Stimulated activated CD4-positive, alpha-beta T cell treated with anti-CD3 and anti-CD28 coated beads, Interleukin-4, amount 100 ng/mL, for 1 hour (primary cell): ENCODE results near the gene ATP5ME.
"Not testable (repeated sequence)": the region's sequence is repeated elsewhere in the genome, so short reads cannot be mapped to it uniquely, and the experiment has no call there.

Source experiments
- DNase-seq: peaks from one replicate; pipeline ENCODE4 v3.0.0-alpha.2; 2020

The ATP5ME gene

GRCh38 chr4:674172-675035 is at the start of gene ATP5ME, which contains the start of gene MYL5:
Gene ATP5ME (minus strand): TSS chr4:674276. CDS start chr4:674247, 29 bp downstream.
Gene MYL5 (plus strand): TSS chr4:674542. CDS start chr4:678027, 3,485 bp downstream.
- DNase-seq, result peak; percentile 98

DNA sequence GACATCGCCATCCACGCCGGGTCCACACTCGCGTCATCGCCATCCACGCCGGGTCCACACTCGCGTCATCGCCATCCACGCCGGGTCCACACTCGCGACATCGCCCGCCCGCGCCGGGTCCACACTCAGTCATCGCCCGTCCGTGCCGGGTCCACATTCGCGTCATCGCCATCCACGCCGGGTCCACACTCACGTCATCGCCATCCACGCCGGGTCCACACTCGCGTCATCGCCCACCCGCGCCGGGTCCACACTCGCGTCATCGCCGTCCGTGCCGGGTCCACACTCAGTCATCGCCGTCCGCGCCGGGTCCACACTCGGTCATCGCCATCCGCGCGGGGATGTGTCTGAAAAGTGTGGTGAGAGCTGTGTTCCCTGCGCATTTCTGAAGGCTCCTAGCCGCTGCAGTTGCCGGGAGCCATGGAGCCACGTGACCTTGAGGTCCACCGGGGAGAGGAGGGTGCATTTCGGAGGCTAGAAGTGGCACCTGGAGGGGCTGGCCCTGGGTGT is 48.8 kb upstream of the ATP5ME start:
- DNase-seq, result no peak

GRCh38 chr4:722169-722725 is 48.2 kb upstream of the ATP5ME start:
- DNase-seq, result no peak

- DNase-seq, result no peak
These were observed 47.4 kb upstream of the ATP5ME start for GRCh38 chr4:721261-722168.

DNA sequence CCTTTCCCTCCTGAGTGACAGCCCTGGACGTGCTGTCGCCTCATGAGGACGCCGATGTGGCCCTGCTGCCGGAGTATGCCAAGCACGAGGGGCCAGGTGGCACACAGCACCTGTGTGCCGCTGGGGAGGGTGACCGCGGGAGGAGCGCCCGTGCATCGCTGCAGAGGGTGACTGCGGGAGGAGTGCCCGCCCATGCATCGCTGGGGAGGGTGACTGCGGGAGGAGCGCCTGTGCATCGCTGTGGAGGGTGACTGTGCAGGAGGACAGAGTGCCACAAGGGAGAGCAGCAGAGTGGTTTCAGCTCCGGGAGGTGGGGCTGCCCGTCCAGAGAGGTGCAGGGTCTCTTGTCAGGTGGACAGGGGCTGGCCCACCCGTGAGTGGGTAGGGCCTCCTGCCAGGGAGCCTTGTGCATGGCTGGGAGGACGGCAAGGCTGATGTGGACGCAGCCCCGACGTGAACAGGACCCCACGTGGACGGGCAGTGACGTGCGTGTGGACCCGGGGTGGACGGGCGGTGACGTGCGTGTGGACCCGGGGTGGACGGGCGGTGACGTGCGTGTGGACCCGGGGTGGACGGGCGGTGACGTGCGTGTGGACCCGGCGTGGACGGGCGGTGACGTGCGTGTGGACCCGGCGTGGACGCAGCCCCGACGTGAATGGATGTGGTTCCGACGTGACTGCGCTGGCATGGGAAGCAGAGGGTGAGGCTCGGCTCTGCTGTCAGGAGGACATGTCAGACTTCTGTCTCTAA is 46.2 kb upstream of the ATP5ME start:
- DNase-seq, result no peak

GRCh38 chr4:718460-718859 is 44.4 kb upstream of the ATP5ME start:
- DNase-seq, result no peak

GRCh38 chr4:717601-718320 is 43.7 kb upstream of the ATP5ME start:
- no peak for DNase-seq

DNA sequence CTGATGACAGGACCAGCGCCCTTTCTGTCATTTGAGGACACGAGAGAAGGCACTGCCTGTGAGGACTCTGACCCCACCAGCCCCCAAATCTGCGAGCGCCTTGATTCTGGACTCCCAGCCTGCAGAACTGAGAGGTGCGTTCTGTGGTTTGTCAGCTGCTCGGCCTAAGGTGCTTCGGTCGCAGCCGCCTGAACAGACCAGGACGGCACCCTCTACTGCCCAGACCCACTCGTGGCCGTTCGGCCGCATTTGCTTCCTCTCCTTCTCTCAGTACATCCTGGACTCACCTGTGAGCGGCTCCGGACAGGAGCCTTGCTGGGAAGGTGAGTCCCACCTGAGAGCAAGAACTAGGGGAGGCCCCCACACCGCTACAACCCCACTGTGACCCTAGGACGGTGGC is 40.0 kb upstream of the ATP5ME start:
- no peak for DNase-seq

DNA sequence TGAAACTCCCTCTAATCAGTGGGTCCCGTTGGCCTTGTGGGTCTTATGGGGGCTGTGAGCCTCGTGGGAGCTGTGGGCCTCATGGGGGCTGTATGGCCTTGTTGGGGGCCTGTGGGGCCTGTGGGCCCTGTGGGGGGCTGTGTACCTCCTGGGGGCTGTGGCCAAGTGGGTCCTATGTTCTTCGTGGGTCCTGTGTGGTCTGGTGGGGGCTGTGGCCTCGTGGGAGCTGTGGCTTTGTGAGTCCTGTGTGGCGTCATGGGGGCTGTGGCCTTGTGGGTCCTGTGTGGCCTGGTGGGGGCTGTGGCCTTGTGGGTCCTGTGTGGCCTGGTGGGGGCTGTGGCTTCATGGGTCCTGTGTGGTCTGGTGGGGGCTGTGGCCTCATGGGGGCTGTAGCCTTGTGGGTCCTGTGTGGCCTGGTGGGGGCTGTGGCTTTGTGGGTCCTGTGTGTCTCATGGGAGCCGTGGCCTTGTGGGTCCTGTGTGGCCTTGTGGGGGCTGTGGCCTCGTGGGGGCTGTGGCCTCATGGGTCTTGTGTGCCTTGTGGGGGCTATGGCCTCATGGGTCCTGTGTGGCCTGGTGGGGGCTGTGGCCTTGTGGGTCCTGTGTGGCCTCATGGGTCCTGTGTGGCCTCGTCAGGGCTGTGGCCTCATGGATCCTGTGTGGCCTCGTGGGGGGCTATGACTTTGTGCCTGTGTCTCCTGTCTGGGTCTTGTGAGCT is 39.0 kb upstream of the ATP5ME start:
- DNase-seq, result no peak

DNA sequence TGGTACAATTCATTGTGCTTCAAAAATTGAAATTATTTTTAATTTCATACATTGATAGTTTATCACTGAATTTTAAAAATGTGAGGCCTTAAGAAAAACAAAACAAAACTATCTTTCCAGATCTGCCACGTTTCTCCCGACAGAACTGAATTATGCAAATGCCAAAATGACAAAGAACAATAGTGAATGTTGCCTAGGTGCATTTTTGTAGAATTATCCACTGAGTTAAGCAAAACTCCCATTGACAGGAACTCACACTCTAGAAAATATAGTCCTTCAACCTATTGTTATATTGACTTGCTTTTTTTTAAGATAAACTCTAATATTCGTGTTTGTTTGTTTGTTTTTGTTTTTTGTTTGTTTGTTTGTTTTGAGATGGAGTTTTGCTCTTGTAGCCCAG is 38.0 kb upstream of the ATP5ME start:
- no peak for DNase-seq

GRCh38 chr4:710916-711315 is 36.8 kb upstream of the ATP5ME start:
- no peak for DNase-seq

GRCh38 chr4:710116-710515 is 36.0 kb upstream of the ATP5ME start:
- DNase-seq, result no peak

DNA sequence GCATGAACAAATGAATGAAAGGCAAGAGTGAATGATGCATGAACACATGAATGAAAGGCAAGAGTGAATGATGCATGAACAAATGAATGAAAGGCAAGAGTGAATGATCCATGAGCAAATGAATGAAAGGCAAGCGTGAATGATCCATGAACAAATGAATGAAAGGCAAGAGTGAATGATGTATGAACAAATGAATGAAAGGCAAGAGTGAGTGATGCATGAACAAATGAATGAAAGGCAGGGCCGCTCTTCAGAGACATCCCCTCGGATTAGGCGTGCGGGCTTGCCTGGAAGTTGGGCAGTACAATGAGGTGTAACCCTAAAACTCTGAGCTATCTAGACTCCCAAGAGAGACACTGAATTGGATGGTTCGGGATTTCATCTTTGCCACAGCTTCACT is 35.3 kb upstream of the ATP5ME start:
- DNase-seq, result no peak

DNA sequence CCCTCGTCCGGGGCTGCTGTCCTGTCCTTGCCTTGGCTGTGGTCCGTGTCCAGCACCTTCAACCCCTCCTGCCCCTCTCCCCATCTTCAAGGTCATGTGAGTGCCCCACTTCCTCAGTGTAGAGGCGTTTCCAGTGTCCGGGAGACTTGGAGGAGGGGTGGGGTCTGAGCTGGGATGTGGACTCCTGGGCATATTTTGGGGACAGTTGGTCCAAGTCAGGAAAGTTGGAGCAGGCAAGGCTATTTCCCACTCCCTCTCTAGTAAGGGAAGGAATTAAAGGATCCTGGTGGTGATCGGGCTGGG is 34.5 kb upstream of the ATP5ME start:
- no peak for DNase-seq

- no peak for DNase-seq
These were observed 34.0 kb upstream of the ATP5ME start for GRCh38 chr4:707929-708630.

DNA sequence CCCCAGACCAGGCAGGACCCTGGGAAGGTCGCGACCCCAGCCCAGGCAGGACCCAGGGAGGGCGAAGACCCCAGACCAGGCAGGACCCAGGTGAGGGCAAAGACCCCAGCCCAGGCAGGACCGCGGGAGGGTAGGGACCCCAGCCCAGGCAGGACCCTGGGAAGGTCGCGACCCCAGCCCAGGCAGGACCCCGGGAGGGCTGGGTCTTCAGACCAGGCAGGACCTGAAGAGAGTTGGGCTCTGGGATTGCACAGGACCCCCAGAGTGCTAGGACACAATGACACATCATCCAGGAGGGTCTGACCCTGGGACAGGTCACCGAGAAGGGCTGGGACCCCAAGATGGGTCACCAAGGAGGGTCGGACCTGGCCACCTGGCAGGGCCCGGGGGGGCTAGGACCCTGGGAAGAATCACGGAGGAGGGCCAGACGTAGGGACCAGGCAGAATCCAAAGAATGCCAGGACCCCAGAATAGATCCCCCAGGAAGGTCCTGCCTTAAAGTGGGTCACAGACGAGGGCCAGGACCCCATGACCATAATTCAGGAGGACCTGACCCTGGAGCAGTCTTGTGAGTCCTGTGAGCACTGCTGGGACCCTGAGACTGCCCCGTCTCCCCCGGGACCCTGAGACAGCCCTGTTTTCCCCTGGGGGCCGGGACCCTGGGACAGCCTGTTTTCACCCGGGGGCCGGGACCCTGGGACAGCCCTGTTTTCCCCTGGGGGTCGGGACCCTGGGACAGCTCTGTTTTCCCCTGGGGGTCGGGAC is 32.9 kb upstream of the ATP5ME start:
- no peak for DNase-seq

GRCh38 chr4:706083-706633 is 32.1 kb upstream of the ATP5ME start:
- DNase-seq, result not testable (repeated sequence)

GRCh38 chr4:705278-706082 is 31.4 kb upstream of the ATP5ME start, which contains the start of gene PCGF3:
Gene PCGF3 (plus strand): TSS chr4:705832. CDS start chr4:733681, 27,849 bp downstream.
- peak; percentile 98 for DNase-seq

GRCh38 chr4:704971-705277 is 30.8 kb upstream of the ATP5ME start:
- DNase-seq, result no peak
